Fibroblast of lung (primary cell): ENCODE measurements around the gene FASTK. TPM values are rescaled to one million over a fixed set of nuclear protein-coding genes. Genes with fewer than 3 reads are reported as not detected.

Experiments
- DNase-seq, 2 donors: peaks; one replicate each; pipeline versions ENCODE4 v3.0.0 to v3.0.0-alpha.2; 2010; ENCODE audit warnings: low read depth in 2 of 2
- H2AFZ ChIP-seq: 2 replicates; pipeline ENCODE4 v1.5.1; 2012; ENCODE audit warnings: low read length, control low read depth, inconsistent platforms
- H3K27ac ChIP-seq: 2 replicates; pipeline ENCODE4 v1.5.1; 2011; ENCODE audit warnings: low read length, control low read depth; ENCODE audit not compliant: insufficient read depth
- H3K27me3 ChIP-seq: 2 replicates; pipeline ENCODE4 v1.5.1; 2011; ENCODE audit warnings: mild to moderate bottlenecking, low read length; ENCODE audit not compliant: control insufficient read depth, insufficient read depth
- H3K36me3 ChIP-seq: 2 replicates; pipeline ENCODE4 v1.5.1; 2011; ENCODE audit warnings: low read length; ENCODE audit not compliant: control insufficient read depth, insufficient read depth
- H3K4me1 ChIP-seq: 2 replicates; pipeline ENCODE4 v1.5.1; 2011; ENCODE audit warnings: low read length; ENCODE audit not compliant: control insufficient read depth, insufficient read depth; ENCODE audit errors: extremely low read depth
- H3K4me2 ChIP-seq: 2 replicates; pipeline ENCODE4 v1.5.1; 2011; ENCODE audit warnings: low read length, control low read depth; ENCODE audit not compliant: insufficient read depth; ENCODE audit errors: extremely low read depth
- H3K4me3 ChIP-seq, 4 experiments: fragments of 200-600 bp in 1 of 4; sonication (generic) in 1 of 4; replicated peaks in 1 of 4; 2 replicates each; pipeline ENCODE4 v1.5.1; 2011 to 2016; ENCODE audit warnings: low read length in 4 of 4, low read depth in 3 of 4, mild to moderate bottlenecking in 3 of 4, control low read depth in 2 of 4, inconsistent platforms in 1 of 4, mixed read lengths in 1 of 4; ENCODE audit not compliant: insufficient read depth in 1 of 4; ENCODE audit errors: control extremely low read depth in 1 of 4
- H3K79me2 ChIP-seq: 2 replicates; pipeline ENCODE4 v1.5.1; 2012; ENCODE audit warnings: mild to moderate bottlenecking, low read length, inconsistent platforms; ENCODE audit not compliant: control insufficient read depth, insufficient read depth
- H3K9ac ChIP-seq: 2 replicates; pipeline ENCODE4 v1.5.1; 2011; ENCODE audit warnings: mild to moderate bottlenecking, low read length, control low read depth; ENCODE audit not compliant: insufficient read depth
- H3K9me3 ChIP-seq: 2 replicates; pipeline ENCODE4 v1.5.1; 2012; ENCODE audit warnings: low read depth, low read length; ENCODE audit not compliant: control insufficient read depth, insufficient read depth
- H4K20me1 ChIP-seq: 2 replicates; pipeline ENCODE4 v1.5.1; 2011; ENCODE audit warnings: low read length; ENCODE audit not compliant: control insufficient read depth, insufficient read depth; ENCODE audit errors: extremely low read depth
- CTCF ChIP-seq, 2 donors: IDR thresholded peaks in 1 of 2; conservative IDR thresholded peaks in 1 of 2; 1 replicate in 1 of 2; 2 replicates in 1 of 2; pipeline ENCODE4 v1.5.1; 2011 to 2012; ENCODE audit warnings: low read length in 2 of 2, control low read depth in 1 of 2, inconsistent platforms in 1 of 2, low read depth in 1 of 2, mild to moderate bottlenecking in 1 of 2
- EZH2 ChIP-seq: IDR thresholded peaks from 2 replicates; pipeline ENCODE4 v1.5.1; 2012; ENCODE audit warnings: low read length, control low read depth, mild to moderate bottlenecking; ENCODE audit errors: missing control alignments
- polyA plus RNA-seq, 2 donors: library from polyadenylated mRNA; depleted of rRNA in 1 of 2; stranded (reverse) in 1 of 2; unstranded in 1 of 2; fragments of >200 nt; gene quantifications; 2 replicates each; pipeline ENCODE4 v1.2.1, GENCODE V29; 2011 to 2012; ENCODE audit warnings: missing spikeins in 1 of 2
- total RNA-seq: library from RNA; depleted of rRNA; stranded (reverse); fragments of >200 nt; gene quantifications from 2 replicates; pipeline ENCODE4 v1.2.1, GENCODE V29; 2014

FASTK gene
- total and polyA plus RNA-seq, 2 donors (not counting 1 experiment from before 2014, with no cell fraction given), result 33.8 to 69.5 TPM

- H3K27ac ChIP-seq, result no peak overlapping the region
- TF ChIP-seq EZH2, result no peak
- no peak for TF ChIP-seq CTCF (conservative IDR thresholded peaks at IDR 0.05 in 1 of 2, IDR thresholded peaks at IDR 0.05 in 1 of 2; ENCODE audit: low read depth in 1 of 2, low read length in 2 of 2)
- H3K9me3 ChIP-seq, result no peaks in the 10 kb centered on the region
- no peak overlapping the region for H3K4me2 ChIP-seq
- H4K20me1 ChIP-seq, result no peaks in the 10 kb centered on the region
- no peaks in the 10 kb centered on the region for H3K79me2 ChIP-seq
- H3K4me1 ChIP-seq, result peaks cover 20% of the 10 kb centered on the region
- no peak overlapping the region for H3K4me3 ChIP-seq
- no peak overlapping the region for H2AFZ ChIP-seq
- H3K36me3 ChIP-seq, result peaks cover 16% of the 10 kb centered on the region
- DNase-seq, result no peak
- no peak overlapping the region for H3K9ac ChIP-seq
- no peaks in the 10 kb centered on the region for H3K27me3 ChIP-seq
These were observed 40.6 kb downstream of the FASTK start for GRCh38 chr7:151039850-151040548.

GRCh38 chr7:151038951-151039849 lies 41.4 kb downstream of the FASTK start:
- peak; percentile 83 to 96 for DNase-seq
- H3K27me3 ChIP-seq, result no peaks in the 10 kb centered on the region
- H3K9me3 ChIP-seq, result no peaks in the 10 kb centered on the region
- H3K4me3 ChIP-seq, result no peak overlapping the region
- no peaks in the 10 kb centered on the region for H3K79me2 ChIP-seq
- H3K4me1 ChIP-seq, result peaks cover 20% of the 10 kb centered on the region
- H3K27ac ChIP-seq, result peak overlapping the region; percentile 77
- peak overlapping the region; percentile 27 for H3K4me2 ChIP-seq
- no peak overlapping the region for H2AFZ ChIP-seq
- peak overlapping the region; percentile 38 for H3K9ac ChIP-seq
- no peaks in the 10 kb centered on the region for H4K20me1 ChIP-seq
- no peak for TF ChIP-seq CTCF (conservative IDR thresholded peaks at IDR 0.05 in 1 of 2, IDR thresholded peaks at IDR 0.05 in 1 of 2; ENCODE audit: low read depth in 1 of 2, low read length in 2 of 2)
- peaks cover 19% of the 10 kb centered on the region for H3K36me3 ChIP-seq

GRCh38 chr7:151035902-151036301 lies 44.7 kb downstream of the FASTK start:
- TF ChIP-seq CTCF (conservative IDR thresholded peaks at IDR 0.05 in 1 of 2, IDR thresholded peaks at IDR 0.05 in 1 of 2; ENCODE audit: low read depth in 1 of 2, low read length in 2 of 2) (no peak), EZH2 (no peak)
- H2AFZ ChIP-seq, result no peak overlapping the region
- no peak for DNase-seq

More at GRCh38 chr7:151035902-151036301, 44.7 kb downstream of the FASTK start:
- Histone ChIP-seq H3K4me2 (no peak overlapping the region), H3K79me2 (no peaks in the 10 kb centered on the region), H3K4me1 (peaks cover 20% of the 10 kb centered on the region), H3K36me3 (peaks cover 17% of the 10 kb centered on the region), H3K9ac (no peak overlapping the region), H3K9me3 (no peaks in the 10 kb centered on the region), H3K4me3 (no peak overlapping the region), H3K27me3 (no peaks in the 10 kb centered on the region), H4K20me1 (no peaks in the 10 kb centered on the region), H3K27ac (no peak overlapping the region)
